HG02763 (cell line): ENCODE results near the gene SORBS1.
"Not testable (repeated sequence)": the region's sequence is repeated elsewhere in the genome, so short reads cannot be mapped to it uniquely, and the experiment has no call there.

ENCODE experiments used
- ATAC-seq: cut with Tn5 transposase; IDR thresholded peaks from one replicate; pipeline ENCODE4 v1.9.1; 2021; ENCODE audit warnings: mild to moderate bottlenecking, moderate library complexity; ENCODE audit not compliant: unreplicated experiment

SORBS1 gene

GRCh38 chr10:95496246-95496911, 64.8 kb downstream of the SORBS1 start:
- no peak for ATAC-seq

- no peak for ATAC-seq
Observed at GRCh38 chr10:95493862-95494261, 67.3 kb downstream of the SORBS1 start.

DNA sequence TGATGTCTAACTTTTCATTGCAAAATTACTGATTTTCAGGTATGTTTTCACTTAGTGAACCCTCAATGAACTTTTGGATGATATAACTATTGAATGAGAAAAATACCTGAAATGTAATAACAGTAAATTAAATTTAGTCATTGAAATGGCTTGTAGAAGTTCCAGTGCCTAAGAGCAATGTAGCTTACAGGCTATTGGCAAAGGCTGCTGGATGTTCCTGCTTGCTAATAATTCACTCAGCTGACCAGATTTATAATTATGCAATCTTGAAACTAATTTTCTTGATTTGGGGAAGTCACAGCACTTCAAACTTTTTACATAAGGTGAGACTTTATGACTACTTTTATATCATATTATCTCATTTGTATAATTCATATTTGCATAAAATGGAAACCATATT, 73.2 kb downstream of the SORBS1 start:
- no peak for ATAC-seq

GRCh38 chr10:95485056-95485844, 75.9 kb downstream of the SORBS1 start:
- no peak for ATAC-seq

DNA sequence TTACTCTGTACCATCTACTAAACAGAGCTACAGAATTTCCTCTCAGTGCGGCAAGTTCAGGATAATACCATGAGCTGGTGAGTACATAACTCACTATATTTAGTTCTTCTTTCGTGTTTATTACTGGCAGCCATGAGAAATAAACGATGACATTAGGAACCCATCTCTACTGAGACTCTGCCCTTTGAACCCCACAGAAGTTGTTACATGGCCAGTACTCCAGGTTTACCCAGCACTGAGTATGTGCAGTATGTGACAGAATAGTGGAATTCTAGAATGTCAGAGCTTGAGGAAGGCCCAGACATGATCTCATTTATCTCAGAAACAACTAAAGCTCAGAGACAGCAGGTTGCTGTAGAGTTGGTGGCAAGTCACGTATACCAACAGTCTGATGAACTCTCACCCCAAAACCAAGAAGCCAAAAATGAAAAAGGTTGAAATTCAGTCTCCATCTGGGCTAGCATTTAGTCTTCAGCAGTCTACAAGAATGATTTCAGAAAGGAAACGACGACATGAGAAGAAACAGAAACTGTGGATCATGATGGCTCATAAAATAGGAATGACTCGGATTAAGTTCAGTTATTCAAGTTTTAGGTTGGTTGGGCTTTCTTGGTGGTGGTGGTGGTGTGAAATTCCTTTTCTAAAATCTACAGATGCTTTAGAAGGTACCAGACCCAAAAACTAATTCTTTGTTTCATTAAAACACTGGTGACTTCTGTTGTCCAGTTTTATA, 78.5 kb downstream of the SORBS1 start:
- no peak for ATAC-seq

DNA sequence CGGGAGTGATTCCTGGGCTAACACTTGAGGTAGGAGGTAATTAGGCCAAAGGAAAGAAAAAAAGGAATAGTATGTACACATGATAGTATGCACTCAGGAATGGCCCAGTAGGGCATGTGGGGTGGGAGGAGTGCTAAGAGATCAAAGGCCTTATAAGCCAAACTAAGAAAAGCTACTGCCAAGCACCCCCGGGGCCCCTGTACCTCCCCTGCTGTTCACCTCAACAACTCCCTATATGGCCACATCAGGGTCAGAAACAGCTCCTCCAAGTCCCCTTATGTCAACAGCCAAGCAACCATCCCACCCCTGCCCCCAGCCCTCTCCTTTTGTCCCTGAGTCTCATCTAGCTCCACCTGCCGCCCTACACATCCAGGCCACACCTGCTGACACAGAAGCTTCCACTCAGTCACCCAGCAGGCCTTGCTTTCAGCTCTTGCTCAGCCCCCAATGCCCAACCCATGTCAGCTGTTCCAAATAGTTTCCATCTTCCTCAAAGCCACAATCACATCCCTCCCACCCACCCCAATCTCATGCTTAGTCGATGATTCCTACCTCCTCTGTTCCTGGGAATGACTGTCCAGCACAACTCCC, 80.2 kb downstream of the SORBS1 start:
- no peak for ATAC-seq

DNA sequence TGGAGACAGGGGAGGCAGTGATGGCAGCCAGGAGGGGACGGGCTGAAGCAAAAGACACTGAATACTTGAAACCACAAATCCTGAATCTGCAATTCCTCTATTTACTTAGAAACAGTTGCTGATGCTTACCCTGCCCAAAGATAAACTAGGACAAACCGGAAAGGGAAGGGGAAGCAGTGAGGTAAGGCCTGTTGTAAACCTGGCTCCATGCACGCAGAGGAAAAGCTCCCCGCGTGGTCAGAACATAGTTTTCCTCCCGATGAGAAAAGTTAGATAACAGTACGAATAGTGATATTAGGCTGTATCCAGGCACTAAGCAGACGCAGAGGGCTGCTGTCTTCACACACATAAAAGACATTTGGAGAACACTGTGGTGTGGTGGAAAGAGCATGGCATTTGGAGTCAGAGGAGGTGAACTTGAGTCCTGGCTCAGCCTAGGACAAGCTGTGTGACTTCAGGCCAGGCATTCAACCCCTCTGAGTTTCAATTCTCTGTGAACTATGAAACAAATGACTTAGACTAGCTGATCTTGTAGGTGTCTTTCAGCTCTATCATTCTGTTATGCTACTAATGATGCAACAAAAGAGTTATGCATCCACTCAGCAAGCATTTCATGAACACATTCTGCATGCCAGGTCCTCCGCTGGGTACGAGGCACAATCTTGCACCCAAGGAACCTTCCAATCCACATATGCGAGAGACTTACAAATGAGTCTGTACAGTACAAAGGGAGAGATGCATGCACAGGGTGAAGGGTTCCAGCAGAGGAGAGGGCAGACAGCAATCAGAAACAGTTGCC, 80.9 kb downstream of the SORBS1 start:
- ATAC-seq = no peak

DNA sequence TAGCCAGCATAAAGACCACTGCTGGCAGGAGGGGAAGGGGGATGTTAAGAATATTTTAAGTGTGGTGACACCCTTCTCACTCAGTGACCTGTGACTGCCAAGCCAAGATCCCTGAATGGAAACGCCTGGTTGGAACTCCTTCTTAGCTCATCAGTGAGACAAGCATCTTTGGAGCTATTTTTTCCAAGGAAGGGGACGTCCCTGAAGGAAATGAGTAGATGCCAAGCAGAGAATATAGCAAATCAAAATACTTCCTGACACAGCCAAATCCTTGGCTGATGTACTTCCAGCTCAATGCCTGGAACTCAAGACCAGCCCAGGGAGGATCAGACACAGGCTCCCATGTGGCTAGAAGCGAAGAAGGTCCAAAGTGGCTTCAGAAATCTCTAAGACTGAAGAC, 82.2 kb downstream of the SORBS1 start:
- no peak for ATAC-seq

- no peak for ATAC-seq
Observed at GRCh38 chr10:95478185-95478584, 83.0 kb downstream of the SORBS1 start.

- no peak for ATAC-seq
Observed at GRCh38 chr10:95477175-95477520, 84.0 kb downstream of the SORBS1 start.

DNA sequence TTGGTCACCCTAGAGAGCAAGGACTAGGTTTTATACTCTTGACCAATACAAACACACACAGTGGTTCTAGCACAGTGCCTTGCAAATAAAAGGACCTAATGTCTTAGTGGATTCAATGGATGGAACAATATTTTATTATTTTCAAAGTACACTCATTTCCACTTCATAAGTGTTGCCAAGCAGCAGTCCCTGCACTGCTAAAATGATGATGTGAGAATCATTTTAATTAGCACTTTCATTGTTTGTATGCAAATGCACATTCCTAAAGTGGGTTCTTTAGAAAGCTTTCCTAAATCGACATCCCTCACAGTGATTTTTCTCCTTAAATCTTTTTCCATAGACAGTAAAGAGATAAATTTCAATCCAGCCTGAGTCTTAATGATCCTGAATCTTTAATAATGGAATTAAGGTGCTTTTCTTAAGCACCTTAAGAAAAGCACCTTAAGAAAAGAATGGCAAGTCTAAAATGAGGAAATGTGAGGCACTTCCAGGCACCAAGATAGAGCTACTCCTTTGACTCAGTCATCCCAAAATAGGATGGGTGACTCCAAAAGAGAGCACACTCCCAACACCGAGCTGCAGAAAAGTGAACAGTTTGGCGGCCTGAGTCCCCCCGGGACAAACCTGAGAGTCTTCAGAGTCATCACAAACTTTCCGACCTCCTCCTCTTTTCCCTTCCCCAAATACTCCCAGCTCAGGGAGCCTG, 84.5 kb downstream of the SORBS1 start:
- ATAC-seq = no peak

DNA sequence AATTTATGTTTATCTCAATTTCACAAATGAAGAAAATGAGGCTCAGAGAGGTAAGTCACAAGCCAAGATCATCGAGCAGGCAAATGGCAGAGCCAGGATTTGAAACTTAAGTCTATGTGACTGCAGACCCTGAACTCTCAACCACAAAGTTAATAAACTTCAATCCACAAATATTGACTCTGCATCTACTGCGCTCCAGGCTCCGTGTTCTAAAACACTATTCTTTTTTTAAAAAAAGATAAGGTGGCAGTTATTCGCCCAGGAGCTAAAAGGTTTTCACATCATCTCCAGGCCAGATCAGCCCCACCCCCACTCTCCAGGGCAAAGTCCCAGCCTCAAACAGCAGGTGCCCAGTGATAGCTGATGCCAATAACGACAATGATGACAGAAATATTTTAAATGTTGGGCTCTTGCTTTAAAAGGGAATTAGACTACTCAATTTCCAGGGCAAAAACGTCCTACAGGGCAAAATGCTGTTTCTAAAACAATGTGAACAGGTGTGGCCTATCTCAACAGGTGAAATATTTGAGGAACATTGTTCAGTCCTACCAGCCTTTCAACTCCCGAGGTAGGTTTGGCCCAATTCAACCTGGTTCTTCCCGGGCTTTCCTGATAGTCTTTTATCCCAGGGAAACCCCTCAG, 85.2 kb downstream of the SORBS1 start:
- no peak for ATAC-seq

GRCh38 chr10:95475003-95475383, 86.2 kb downstream of the SORBS1 start:
- no peak for ATAC-seq

- no peak for ATAC-seq
Observed at GRCh38 chr10:95474228-95475002, 86.8 kb downstream of the SORBS1 start.

- ATAC-seq = no peak
Observed at GRCh38 chr10:95472304-95473088, 88.7 kb downstream of the SORBS1 start.

DNA sequence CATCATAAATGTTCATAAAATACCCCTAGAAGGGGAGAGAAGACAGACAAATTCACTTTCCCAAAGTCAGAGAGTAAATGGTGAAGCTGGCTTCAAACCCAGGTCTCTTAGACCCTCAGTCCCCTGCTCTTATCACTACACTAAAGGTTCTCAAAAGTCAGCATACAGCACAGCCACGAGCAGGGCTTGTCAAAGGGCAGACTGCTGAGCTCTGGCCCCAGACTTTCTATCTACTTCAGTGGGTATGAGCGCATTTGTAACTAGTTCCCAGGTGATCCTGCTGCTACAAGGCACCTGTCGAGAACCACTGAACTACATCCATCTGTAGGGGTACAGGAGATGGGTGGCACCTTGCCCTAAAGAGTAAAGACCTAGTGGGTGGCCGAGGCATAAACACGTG, 91.5 kb downstream of the SORBS1 start:
- no peak for ATAC-seq

- ATAC-seq = no peak
Observed at GRCh38 chr10:95469251-95469650, 91.9 kb downstream of the SORBS1 start.

GRCh38 chr10:95467642-95468041, 93.5 kb downstream of the SORBS1 start:
- ATAC-seq = not testable (repeated sequence)
